SU-DHL-6 (cell line): ENCODE results near the gene SCAPER.
"Not testable (repeated sequence)": the region's sequence is repeated elsewhere in the genome, so short reads cannot be mapped to it uniquely, and the experiment has no call there.

ENCODE experiments used
- CTCF ChIP-seq: fragments of 200-600 bp; sonication (generic); IDR thresholded peaks from one replicate; pipeline ENCODE4 v1.5.1; 2017; ENCODE audit warnings: antibody characterized with exemption, mild to moderate bottlenecking, low read length, moderate library complexity; ENCODE audit not compliant: insufficient read depth, poor library complexity, severe bottlenecking
- EZH2phosphoT487 ChIP-seq: fragments of 200-600 bp; sonication (generic), shearing (Covaris generic); conservative IDR thresholded peaks from 2 replicates; pipeline ENCODE4 v1.6.1; 2018; ENCODE audit warnings: mild to moderate bottlenecking, antibody characterized with exemption, low read length, moderate library complexity, mixed read lengths

DNA sequence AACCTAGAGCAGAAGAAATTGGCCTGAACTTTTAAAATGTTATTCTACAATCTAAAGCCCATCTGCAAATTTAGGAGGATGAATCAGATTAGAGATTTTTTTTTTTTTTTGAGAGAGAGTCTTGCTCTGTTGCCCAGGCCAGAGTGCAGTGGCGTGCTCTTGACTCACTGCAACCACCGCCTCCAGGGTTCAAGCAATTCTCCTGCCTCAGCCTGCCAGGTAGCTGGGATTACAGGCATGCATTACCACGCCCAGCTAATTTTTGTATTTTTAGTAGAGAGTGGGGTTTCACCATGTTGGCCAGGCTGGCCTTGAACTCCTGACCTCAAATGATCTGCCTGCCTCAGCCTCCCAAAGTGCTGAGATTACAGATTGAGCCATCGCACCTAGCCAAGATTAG is 607.2 kb downstream of the SCAPER start:
- TF ChIP-seq CTCF, EZH2phosphoT487: not testable (repeated sequence)
